Stromal cell of bone marrow (primary cell): Measurements from ENCODE around the gene GNAI1.

Source experiments
- DNase-seq: peaks from one replicate; pipeline ENCODE4 v3.0.0-alpha.2; 2012; ENCODE audit warnings: low read depth

The GNAI1 gene

DNA sequence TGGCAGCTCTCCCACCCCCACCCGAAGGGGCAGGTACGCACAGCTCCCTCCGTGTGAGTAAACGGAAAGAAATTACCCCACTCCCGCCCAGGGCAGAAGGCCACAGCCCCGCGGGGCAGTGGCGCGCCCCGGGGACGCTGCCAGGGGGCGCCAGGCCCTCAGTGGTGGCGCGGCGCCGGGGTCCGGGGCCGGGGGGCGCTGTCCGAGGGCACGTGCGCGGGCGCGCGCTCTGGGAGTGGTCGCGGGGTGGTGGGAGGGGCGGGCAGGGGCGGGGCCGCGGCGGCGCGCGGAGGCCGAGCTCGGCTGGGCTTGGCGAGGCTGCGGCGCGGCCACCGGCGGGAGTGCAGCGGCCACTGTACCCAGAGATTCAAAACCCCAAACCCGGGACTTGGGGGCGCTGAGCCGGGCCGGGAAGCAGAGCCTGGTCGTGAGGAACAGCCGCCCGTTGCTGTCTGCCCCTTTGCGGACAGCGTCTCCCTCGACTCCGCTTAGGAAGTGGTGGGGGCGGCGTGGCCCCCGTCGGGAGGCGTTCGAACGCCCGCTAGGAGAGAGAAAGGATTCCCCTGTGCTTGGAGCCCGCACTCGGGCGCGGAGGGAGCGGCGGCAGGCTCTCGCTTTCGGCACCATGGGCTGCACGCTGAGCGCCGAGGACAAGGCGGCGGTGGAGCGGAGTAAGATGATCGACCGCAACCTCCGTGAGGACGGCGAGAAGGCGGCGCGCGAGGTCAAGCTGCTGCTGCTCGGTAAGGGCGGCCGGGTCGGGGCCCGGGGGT is at the start of gene GNAI1:
GNAI1 (plus strand) TSS at position 296 of the 773 bp plus-strand sequence; CDS start at position 626, 330 bp downstream.
- peak; percentile 67 for DNase-seq

DNA sequence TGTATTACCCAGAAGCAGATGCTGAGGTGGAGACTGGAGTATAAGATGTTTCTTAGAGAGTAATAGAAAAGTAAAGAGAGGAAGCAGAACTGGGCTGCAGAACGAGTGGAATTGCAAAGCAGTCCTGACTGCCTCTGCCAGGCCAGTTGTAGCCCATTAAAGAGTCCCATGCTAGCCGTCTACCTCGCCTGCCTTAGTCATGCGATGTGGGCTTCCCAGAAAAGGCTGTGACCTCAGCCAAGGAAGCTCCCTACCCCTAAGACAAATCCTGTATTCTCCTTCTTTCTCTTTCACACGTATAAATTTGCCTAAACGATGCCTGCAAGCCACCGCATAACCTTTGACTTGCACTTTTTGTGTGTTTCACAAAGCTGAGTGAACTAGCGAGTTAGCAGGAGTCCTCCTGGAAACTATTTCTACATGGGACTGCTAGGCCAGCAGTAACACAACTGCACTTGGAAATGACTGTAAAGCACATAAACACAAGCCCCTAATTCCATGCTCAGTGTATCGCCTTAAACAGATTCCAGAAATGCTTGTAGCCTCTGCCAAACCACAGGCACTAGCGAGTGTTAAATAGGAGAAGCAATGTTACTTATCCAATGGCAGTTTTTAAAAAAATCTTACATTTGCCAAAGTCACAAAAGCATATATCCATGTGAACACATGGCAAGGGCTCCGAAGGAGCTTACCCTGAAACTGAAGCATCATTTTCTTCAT is 47.4 kb upstream of the GNAI1 start:
- no peak for DNase-seq

DNA sequence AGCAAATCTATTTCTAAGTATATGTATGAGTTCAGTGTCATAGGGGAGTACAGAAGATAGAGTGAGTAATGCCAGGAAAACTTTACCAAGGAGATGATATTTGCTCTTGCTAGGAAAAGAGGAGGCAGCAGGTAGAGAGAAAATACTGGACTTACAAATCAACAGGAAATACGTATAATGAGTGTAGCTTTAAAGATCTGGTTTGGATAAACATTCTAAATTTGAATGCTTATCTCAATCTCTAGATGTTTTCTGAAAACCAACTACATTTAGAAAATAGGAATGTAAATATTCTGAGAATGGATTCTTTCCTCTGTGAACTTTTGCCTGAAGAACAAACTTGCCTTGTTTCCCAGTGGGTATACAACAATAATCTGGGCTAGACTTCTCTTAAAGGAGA is 46.9 kb upstream of the GNAI1 start:
- no peak for DNase-seq

DNA sequence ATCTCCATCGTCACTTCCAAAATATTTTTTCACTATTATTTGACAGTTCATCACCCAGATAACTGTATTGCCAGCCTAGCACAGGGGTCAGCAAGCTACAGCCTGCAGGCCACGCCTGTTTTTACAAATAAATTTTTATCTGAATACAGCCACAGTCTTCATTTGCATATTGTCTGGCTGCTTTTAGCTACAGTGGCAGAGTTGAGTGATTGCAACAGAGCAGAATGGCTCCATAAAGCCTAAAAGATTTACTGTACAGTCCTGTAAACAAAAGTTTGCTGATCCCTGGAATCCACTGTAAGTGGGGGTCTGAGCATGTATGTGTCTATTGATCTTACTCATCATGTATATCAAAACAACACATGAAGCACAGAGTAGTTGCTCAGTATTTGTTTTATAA is 45.9 kb upstream of the GNAI1 start:
- DNase-seq = no peak

DNA sequence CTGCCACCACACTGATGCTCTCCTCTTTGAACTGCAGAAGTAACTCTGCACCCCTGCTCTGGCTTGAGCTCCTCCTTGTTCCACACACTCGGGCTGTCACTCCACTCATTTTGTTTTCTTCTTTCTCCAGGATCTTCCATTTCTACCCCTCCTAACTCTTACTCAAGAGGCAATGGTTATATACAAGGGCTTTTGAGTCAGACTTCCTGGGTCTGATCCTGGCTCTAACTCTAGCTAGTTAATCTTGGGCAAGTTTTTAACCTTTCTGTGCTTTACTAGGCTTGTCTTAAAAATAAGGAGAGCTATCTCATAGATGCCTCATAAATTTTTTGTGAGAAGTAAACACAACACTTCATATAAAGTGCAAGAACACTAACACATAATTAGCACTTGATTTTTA is 45.3 kb upstream of the GNAI1 start:
- DNase-seq = no peak

DNA sequence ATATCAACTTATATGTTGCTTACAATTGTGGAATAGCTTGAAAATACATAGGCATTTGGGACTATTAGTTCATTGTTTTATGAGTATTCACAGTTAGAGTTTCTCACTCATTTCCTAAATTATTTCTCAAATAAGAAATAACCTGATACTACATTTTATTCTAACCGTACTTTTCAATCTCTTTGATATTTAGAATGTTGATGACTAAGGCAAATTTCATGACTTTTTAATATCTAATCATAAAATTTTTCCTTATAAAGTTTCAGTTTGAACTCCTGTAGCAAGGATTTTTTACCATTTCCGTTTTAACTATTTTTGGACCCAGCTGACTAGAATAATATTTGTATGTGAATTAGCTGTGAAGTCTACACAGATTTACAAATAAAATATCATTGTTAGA is 41.3 kb upstream of the GNAI1 start:
- no peak for DNase-seq

DNA sequence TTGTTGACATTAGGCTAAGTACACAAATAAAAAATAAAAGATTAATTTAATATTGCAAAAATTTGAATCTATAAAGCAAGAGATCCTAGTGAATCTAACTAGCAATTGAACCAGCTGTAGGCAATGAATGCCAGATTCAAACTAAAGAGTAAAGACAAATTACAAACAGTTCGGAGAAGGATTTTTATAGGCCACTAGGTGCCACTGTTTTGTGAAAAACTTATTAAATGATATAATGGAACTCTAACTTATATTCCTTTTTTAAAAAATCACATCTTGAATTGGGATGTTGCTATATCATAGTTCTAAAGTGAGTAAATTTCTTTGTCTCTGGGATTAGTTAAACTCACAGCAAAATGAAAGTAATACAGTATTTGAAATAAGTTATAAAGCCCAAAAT is 39.1 kb upstream of the GNAI1 start:
- DNase-seq = no peak

DNA sequence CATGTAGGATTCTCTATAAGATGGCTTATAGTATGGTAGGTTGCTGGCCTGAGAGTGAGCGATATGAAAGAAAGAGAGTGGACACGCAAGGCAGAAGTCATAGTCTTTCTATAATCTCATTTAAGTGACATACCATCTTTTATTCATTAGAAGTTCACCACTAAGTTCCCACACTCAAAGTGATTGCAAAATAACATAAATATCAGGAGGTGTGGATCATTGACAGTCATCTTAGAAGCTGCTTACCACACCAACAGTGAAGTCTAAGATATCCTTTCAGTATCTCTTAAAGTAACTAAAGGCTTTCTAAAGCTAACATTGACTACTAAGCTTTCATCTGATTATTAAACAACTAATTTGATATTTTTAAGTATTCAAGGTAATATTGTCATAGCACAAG is 36.9 kb upstream of the GNAI1 start:
- no peak for DNase-seq

DNA sequence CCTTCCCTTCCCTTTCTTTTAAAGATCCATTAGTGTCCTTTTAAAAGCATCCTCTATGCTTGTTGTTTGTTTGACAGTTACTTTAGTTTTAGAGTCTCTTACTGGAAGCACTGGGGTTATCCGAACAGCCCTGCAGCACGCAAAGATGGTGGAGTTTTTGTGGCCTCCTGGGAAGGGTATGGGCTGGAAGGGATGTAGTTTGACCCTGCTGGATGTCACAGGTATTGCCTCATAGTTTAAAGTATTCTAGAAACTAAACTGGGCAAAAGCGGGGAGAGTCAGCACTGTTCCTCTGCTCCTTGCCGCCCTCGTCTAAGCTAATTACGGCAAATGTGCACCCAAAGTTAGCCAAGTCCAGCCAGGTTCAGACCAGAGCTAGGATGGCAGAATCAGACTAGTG is 35.8 kb upstream of the GNAI1 start:
- DNase-seq = no peak

DNA sequence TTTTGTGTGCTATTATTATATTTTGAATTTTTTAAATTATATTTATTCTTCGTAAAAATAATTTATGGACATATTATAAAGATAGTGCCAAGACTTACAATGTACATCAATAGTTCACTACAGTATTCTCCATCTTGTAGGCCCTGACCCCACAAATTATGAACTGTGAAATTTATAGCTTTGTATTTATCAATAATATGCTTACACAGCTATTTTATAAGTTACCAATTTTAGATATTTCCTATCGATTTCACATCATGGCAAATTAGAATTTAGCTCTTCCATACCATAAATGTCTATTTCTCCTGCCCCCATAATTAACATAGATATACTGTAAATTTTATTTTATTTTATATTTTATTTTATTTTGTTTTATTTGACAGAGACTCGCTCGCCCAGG is 34.4 kb upstream of the GNAI1 start:
- DNase-seq = no peak

DNA sequence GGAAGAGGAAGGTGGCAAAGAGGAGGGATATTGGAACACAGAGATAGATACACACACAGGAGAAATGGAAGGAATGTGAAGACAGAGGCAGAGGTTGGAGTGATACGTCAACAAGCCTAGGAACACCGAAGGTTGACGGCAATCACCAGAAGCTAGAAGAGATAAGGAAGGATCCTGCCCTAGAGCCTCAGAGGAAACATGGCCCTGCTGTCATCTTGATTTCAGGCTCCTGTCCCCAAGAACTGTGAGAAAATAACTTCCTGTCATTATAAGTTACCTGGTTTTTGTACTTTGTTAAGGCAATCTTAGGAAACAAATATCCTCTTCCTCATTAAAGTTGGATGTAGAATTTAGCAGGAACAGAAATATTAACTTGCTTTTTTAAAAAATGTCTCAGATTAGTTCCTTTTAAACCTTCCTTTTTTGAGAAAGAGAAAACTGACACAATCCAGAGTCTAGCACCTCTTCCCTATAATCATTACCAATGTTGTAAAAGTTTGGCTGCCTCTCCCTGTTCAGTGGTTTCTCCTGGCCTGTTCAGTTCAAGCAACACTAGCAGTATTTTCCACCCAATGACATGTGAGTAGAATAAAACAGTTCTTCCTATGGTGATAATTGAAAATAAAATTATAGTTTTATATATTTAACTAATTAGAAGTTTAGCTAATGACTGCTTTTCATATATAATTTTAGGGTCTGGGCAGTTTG is 28.8 kb upstream of the GNAI1 start:
- DNase-seq = no peak

DNA sequence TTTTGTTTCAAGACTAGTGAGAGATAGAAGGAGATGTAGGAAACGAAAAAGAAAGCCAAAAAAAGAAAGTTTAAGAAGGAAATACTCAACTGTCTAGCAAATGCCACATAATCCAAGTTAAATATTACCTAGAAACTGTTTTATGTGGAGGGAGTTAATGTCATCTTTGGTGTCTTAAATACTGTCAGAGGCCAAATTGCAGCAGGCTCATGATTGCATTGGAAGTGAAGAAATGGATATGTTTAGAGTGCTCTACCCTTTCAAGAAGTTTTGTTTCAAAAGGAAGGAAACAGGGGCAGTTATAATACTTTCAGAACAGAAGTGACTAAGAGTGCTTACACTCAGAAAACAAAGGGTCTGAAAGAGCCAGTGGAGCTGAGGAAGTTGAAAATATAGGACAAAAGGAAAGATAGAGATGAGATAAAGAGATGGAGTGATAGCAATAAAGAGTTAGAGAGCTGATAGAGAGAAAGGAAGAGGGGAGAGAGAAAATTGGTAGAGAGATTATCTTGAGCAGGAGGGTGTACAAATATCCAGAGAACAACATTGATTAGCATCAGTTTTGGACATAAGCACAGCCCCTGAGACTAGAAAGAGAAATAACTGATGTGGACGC is 28.0 kb upstream of the GNAI1 start:
- DNase-seq = no peak

DNA sequence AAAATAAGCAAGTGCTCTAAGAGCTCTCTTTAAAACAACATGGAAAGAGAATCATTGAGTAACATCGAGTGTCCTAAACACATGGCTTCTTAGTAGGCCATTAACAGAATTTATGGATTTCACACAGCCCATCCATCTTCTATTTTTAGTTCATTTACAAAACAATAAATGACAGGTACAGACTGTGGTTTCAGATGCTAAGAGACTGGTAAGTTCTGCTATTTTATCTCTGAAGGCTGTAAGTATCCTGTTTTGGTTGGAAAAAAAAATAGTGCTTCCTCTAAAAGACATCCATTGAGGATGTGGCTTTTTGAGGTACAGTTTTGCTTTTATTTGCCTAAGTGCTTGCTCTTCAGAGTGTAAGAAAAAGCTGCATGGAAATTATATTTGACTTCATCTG is 27.4 kb upstream of the GNAI1 start:
- DNase-seq = no peak

DNA sequence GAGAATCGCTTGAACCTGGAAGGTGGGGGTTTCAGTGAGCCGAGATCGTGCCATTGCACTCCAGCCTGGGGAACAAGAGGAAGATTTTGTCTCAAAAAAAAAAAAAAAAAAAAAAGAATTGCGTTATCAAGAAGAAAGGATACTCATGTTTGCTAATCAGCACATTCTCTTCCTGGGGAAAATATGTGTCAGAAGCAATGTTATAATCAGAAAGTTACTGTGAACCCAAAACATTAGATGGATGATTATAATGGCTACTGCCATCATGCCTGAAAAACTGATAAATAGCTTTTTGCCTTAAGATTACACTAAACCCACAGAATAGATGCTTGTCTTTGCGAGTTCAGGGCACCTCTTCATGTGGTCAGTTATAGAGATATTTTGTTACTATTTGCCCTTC is 24.3 kb upstream of the GNAI1 start:
- DNase-seq = no peak

DNA sequence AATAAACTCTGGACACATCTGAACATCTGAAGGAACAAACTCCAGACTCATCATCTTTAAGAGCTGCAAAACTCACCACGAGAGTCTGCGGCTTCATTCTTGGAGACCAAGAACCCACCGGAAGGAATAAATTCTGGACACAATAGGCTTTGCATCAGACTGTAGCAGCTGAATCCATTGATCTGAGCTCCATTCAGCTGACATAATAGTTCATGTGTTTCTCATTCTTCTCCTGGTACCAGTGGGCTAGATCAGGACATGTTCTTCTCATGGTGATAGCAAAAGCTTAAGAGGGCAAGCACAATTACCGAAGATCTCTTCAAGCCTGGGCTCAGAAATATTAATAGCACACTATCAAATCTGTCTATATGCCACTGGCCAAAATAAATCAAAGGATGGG is 20.5 kb upstream of the GNAI1 start:
- DNase-seq = no peak

DNA sequence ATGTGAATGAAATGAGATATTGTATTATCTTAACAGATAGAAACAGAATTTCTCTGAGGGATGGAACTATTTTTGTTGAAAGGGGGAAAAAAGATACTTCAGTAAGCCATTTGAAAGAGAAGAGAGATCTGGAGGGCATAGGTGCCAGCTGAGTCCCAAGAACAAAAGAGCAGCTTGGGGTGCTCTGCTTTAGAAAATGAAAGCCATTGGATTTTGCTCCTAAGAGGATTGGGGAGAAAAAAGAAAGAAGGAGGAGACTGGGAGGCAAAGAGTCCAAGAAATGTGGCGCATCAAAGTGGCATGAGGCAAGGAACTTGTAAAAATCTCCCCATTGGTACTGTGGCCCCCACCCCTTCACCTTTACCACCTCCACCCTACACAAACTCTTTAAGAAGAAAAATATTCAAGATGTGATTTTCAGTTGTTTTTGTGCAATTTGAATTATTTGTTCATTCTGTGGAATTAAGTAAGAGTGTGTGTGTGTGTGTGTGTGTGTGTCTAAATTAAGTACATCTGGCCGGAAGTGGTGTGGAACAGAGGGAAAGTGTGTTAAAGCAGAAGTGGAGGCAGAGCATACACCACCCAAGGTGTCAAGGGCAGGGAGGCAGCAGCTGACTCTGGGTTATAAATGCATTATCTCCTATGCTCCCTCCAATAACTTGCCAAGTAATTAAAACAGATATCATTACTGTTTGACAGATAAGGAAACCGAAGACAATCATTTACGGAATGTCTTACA is 9.9 kb upstream of the GNAI1 start:
- no peak for DNase-seq

DNA sequence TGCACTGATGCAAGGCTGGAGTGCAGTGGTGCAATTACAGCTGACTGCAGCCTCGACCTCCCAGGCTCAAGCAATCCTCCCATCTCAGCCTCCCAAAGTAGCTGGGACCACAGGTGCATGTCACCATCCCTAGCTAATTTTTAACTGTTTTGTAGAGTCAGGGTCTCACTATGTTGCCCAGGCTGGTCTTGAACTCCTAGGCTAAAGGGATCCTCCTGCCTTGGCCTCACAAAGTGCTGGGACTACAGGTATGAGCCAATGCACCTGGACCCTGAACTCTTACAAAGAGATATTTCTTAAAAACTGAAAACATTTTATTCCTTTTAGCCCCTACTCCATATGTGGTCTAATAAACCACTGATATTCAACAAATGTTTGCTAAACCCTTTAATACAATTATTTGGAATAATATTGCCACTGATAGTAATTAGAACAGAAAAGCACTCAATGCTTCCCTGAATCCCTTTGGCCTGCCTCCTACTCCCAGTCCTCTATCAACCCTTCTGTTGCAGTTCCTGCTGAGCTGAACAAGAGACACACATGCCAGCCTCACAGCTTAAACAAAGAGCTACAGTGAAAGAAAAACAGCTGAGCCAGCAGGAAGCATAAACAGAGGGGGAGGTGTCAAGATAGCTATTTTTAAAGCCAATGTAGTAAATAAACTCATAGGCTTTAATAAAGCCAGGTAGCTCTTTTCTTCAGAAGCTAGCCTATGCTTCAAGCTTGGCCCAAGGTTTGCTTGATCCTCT is 7.0 kb upstream of the GNAI1 start:
- no peak for DNase-seq

DNA sequence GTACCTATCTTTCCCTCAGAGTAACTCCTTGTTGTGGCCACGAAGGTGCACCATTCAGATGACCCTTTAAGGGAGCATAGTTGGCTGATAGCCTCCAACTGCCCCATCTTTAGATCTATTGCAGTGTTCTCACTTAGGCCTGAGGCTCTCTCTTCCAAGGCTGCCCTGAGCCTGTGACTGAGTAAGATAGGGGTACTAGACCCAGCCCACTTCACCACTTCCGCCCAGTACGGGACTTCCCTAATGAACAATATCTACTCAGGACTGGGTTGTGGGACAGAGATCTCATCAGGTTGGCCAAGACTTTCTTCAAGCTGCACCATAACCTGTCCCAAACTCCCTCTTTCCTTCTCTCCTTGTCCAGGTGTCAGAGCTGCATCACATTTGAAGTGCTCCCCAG is 5.7 kb upstream of the GNAI1 start:
- no peak for DNase-seq

DNA sequence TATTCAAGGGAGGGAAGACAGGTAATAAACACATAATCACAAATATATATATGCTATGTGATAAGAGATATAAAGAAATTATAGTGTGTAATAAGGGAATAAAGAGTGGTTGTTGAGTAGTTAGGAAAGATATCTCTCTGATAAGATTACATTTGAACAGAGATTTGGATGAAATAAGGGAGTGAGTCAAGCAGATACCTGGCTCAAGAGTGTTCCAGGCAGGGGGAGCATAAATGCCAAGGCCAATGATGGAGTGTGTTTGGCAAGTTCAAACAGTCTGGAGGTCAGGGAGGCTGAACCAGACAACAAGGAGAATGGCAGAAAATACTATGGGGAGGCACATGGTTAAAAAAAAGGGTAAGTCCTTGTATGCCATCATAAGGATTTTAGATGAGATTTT is 4.8 kb upstream of the GNAI1 start:
- no peak for DNase-seq

DNA sequence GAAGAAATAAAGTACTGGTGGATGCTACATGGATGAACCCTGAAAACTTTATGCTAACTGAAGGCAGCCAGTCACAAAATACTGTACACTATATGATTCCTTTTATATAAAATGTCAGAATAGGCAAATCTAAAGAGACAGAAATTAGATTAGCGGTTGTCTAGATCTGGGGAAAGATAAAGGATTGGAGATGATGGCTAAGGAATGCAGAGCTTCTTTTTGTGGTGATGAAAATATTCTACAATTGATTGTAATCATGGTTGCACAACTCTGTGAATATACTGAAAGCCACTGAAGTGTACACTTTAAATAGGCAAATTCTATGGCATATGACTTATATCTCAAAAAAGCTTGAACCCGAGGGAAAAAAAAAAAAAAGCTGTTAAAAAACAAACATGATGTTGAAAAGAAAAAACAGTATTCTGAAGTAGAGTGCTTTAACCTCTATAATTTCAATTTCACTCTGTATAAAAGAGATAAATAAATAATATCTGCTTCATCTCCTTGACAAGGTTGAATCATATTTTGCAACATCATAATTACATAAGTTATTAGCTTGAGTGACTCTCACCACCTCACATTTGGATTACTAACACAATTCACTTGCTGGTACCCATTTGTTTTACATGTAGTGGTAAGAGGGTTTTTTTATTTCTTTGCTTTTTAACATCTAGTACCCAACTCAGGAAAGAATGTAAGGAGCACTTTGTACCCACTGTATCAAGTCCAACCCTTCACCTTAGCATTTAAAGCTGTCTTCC is 2.8 kb upstream of the GNAI1 start:
- no peak for DNase-seq

DNA sequence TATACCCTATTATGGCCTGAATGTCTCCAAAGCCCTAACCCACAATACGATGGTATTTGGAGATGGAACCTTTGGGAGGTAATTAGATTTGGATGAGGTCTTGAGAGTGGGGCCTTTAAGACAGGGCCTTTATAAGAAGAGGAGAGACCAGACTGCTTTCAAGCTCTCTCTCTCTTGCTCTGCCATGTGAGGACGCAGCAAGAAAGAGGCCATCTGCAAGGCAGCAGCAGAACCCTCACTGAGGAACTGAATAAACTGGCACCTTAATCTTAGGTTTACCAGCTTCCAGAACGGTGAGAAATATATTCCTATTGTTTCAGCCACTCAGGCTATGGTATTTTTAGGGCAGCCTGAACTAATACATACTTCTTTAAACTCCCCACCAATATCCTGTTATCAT is 2.0 kb upstream of the GNAI1 start:
- no peak for DNase-seq
